Kidney capillary endothelial cell (primary cell): Measurements from ENCODE around the gene LIX1L.

ENCODE experiments used
- DNase-seq: peaks from one replicate; pipeline ENCODE4 v3.0.0-alpha.2; 2018; ENCODE audit warnings: low spot score

The LIX1L gene

DNA sequence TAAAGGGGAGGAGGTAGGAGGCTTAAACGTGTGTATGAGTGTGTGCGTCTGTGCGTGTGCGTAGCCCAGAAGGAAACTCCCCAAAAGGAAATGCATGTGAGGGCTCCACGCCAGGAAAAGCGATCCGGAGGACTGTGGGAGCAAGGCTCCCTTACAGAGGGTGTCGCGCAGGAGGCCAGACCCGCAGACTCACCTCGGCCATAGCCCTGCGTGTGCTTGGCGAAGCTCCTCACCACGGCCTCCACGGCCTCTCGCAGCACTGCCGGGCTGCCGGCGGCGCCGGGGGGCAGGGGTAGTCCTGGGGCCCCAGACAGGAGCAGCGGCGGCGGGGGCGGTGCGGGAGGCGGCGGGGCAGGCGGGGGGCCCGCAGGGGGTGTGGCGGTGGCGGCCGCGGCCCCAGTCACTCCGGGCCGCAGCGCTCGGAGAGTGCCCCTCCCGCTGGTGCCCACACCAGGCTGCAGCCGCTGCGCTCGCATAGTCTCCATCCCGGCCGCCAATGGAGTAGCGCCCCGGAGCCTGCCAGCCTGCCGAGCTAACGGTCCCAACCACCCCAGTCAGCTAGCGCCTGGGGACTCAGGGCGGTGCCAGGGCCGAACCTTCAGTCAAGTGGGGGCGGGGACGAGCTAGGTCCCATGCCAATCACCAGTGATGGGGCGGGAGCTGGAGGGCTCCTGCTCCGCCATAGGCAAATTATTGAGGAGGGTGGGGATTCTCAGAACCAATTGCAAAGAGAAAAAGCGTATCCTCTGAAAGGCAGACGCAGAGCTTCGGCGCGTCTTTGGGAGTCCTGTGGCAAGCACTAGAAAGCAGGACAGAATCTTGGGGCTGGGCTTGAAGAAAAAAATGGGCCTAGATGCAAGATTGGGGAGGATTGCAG lies at the start of gene LIX1L:
TSS of gene LIX1L (minus strand) at position 575 of the 877 bp plus-strand sequence. CDS start at position 485, 90 bp downstream.
- peak; percentile 95 for DNase-seq

DNA sequence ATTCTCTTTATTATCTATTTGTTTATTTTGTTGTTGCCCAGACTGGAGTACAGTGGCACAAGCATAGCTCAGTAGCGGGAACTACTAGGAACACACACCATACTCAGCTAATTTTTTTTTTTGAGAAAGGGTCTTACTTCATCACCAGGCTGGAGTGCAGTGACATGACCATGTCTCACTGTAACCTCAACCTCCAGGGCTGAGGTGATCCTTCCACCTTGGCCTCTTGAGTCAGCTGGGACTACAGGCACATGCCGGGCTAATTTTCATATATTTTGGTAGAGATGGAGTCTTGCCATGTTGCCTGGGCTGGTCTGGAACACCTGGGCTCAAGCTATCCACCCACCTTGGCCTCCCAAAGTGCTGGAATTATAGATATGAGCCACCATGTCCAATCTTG lies 43.9 kb upstream of the LIX1L start:
- DNase-seq, result no peak

DNA sequence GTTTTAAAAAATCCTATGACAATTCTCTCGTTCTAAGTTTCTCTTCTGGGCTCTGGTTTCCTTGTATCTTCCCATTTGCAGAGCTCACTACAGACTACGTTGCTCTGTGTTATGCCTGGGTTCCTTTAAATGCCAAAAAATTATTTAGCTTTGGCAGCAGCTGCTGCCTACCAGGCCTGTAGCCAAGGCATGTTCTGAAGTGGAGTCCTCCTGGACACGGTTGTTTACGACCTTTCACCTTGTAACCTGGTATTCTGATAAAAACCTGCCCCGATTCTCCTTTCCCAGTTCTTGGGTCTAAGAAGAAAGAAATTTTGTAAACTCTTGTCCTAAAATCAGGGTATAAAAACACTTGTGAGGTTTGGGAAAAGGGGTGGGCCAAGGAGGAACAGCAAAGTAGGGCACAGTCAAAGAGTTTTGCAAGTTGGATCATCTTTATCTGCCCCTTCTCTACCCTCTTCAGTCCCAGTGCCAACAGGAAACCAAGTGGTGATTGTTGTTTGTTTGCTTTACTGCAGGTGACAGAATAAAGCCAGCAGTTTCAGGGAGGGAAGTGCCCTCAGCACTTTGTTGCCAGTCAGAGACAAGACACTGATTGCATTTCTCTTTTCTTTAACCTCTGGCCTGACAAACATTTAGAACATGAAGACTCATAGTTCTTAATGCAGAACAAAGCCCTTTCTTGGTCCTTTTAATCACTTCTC lies 41.7 kb upstream of the LIX1L start:
- no peak for DNase-seq

DNA sequence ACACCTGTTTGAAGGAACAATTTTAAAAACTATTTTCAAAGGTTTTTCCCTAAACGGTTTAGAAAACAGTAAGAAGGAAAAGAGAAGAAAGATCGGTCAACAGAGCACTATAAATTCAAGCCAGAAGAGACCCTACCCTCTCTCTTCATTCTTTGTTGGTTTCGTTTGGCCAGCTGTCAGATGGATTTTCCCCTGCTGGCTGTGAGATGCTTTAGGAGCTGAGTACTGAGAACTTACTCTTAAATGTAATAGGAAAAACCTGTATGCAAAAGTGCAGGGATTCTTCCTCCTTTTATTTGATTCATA lies 39.9 kb upstream of the LIX1L start:
- DNase-seq, result no peak

DNA sequence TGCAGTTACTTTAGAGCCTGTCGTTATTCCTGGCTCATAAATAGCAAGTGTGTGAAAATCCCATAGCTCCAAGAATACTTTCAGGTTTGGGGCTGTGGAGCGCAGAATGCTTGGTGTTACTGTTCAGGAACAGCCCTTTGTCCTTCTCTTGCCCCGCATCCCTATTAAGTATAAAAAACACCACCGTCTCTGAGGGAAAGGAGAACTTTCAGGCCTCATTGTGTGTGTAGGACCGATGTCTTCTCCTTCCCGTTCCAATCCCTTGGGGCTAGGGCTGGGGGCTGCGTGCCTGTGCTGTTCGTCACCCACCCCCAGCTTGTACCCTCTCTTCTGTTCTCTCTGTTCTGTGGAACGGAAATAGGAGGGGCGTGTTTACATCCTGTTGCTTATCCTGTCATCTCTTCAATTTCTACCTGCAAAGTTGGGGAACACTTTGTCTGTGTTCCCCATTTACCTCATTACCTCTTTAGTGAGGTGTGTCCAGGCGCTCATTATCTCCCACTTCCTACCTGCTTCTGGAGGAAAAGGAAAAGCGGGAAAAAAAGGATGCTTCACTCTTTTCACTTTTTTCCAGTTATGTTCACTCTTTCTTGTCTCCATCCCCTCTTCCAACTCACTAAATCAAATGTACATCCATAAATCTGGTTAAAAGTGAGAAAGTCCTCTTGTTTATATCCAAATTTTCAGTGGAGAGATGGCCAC lies 39.4 kb upstream of the LIX1L start:
- no peak for DNase-seq

DNA sequence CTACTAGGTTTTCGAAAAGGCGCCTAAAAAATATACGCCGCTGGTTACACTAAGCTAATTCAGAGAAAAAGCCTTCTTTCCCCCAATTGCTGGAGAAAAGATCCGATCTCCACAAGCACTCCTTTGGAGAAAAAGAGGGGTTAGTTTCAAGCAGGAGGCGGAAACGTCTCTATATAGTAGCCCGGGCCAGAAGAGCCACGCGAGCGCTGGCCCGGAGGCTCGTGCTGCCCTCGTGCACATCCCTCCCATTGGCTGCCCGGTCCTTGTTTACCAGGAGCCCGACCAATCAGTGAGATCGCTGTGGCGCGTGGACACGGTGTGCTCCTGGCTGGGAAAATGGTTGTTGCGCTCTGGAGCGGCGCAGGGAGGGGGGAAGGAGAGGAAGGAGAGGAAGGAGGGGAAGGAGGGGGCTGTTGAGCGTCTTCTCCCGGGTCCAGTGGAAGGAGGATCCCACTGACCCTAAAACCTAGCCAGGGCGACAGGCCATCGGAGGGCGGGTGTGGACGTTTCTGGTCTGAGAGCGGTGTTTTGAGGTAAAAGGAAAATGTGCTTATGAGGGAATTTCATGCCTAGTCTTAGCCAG lies 38.7 kb upstream of the LIX1L start, which contains the start of gene TXNIP:
TSS of gene TXNIP (minus strand) at position 147 of the 583 bp plus-strand sequence. CDS start 313 bp downstream, outside the sequence.
- peak; percentile 94 for DNase-seq

DNA sequence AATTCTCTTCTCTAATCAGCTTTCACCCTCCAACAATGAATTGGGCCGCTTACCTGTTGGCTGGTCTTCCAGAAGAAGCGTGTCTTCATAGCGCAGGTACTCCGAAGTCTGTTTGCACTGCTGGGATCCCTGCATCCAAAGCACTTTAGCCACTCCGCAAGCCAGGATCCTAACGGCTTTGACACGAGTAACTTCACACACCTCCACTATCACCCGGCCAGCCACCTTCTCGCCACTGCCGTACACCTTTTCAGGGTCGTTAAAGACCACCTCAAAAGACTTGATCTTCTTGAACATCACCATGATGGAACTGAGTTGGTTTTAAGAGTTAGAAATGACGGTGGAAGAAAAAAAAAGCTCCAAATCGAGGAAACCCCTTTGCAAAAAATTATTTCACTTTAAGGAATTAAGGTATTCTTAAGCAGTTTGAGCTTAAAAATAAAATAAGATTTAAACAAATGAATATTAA lies 38.2 kb upstream of the LIX1L start:
- DNase-seq, result no peak

DNA sequence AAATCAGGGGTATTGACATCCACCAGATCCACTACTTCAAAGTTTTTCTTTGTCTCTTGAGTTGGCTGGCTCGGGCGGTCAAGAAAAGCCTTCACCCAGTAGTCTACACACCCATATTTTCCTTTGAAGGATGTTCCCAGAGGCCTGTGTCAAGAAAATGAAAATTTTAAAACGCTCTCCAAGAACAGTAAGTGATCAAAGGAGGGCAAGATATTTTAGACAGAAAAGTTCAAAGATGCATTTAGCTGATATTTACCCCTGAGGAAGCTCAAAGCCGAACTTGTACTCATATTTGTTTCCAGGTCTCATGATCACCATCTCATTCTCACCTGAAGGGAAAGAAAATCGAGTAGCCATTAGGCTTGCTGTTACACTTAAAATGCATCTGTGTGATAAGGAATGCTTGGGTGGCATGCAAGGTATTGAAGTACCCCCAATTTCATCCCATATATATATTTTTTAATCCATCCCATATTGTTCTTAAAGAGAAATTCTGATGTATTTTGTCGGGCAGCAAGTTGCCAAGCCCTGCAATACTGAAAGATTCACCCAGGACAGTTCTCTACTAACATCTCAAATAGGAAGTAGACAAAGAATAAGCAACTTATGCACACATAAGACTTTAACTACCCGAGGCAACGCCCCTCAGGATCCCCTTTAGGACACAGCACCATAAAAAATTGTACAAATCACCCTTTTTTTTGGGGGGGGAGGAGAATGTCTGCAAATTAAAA lies 37.5 kb upstream of the LIX1L start:
- DNase-seq, result no peak

DNA sequence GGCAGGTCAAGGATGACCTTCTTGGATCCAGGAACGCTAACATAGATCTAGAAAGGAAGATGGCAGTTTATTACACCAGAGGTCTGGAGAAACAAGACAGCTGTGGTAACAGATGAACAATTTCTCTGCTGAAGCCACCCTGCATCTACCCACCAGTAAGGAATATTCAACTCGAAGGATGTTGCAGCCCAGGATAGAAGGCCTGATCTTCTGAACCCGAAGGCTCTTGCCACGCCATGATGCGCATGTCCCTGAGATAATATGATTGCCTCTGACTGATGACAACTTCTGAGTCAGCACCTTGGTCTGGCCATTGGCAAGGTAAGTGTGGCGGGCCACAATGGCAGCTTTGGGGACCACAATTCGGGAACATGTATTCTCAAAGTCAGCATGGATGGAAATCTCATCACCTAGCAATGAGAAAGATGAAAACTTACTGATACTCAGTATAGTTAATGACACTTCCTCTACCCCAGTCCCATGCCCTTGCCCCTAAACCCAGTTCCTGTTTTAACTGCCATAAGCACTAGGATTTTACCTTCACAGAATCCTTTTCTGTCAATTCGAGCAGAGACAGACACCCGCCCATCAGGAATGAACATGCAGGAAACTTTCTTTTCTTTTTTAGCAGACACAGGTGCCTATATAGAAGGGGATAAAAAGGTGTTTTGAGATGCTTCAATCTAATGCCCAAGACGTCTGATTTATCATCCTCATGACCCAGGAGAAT lies 36.7 kb upstream of the LIX1L start:
- no peak for DNase-seq

DNA sequence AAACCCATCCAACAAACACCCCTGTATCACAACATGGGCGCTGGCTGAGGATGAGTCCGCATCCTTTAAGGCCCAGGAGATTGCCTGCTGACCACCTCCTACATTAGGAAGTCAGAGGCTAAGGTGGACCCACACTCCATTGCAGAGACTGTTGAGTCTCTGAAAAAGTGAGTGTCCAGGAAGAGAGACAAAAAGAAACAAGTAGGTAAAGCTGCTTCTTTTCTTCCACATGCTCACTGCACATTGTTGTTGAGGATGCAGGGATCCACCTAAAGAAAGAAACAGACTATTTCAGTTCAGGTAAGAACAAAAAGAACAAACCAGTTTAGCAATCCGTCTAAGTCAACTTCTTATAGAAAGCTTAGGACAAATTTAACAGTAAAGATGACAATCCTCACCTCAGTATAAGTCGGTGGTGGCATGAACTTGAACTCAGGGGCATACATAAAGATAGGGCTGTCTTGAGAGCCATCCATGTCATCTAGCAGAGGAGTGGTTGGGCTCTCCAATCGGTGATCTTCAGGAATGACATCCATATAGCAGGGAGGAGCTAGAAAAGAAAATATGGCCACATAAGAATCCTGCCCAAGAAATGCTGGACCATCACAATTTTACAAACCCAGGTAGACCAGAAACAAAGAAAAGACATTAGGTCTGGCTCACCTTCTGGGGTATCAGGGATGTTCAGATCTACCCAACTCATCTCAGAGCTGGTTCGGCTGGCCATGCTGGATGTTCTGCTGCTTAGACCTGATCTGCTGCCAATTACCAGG lies 36.0 kb upstream of the LIX1L start:
- no peak for DNase-seq

DNA sequence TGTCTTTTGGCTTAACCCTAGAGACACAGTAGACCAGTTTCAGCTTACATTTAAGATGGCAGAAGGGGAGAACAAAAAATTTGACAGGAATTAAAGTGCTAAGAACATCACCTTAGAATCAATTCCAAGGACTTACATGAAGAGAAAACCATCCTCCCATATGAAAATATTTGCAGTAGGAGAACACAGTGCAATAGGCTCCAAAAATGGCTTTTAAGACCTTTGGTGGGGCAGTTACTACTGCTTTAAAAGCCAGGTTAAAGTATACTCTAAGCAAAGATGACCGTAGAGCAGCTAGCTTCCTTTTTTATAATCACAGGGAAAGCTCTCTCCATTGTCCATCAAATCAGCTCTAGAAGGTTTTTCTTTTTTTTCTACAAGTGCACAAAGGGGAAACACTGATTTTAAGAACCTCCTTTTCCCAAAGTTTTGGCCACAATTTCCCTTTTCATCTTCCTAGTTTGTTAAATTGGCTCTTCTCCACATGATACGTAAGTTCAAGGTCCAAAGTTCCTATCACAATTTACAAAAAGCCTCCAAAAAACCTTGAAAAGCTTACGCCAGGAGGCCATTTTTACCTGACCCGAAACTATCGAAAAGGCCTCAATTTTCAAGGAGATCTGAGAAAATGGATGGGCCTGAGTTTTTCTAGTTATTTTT lies 35.3 kb upstream of the LIX1L start:
- no peak for DNase-seq

DNA sequence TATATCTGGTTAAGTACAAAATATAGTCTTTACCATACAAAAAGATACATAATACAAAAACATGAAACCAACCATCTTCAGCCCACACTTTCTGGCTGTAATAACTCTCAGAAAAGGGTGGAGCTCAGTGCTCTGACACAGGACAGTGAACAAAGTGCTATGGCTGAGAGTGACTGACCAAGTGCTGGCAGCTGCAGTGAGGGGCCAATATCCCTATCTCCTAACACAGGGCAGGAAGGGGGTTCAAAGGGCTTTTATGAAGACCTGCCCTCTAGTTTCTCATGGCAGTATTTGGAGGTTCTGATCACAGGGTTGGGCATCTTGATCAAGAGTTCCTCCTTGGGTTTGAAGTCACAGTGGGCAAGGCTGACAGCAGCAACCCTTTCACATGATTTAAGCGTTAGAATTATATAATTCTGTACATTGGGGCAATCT lies 34.7 kb upstream of the LIX1L start:
- no peak for DNase-seq

DNA sequence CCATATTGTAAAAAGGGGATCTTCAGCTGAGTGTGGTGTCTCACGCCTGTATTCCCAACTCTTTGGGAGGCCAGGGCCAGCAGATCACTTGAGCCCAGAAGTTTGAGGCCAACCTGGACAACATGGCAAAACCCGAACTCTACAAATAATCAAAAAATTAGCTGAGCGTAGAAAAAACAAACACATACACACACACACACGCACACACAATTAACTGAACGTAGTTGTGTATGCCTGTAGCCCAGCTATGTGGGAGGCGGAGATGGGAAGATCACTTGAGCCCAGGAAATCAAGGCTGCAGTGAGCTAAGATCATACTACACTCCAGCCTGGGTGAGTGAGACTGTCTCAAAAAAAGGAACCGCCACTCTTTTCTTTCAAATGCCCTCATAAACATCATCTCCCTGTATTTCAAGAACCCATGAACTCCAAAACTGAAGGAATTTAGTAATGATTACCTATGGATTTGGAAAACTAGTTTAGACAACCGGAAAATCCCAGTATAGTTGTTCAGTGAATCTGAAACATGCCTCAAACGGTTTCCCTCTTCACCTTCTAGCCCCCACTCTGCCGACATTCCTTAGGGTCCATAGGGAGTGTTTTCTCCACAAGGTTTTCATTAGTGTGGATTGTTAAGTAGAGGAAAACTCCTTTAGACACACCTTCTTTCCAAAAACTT lies 34.1 kb upstream of the LIX1L start:
- DNase-seq, result no peak

DNA sequence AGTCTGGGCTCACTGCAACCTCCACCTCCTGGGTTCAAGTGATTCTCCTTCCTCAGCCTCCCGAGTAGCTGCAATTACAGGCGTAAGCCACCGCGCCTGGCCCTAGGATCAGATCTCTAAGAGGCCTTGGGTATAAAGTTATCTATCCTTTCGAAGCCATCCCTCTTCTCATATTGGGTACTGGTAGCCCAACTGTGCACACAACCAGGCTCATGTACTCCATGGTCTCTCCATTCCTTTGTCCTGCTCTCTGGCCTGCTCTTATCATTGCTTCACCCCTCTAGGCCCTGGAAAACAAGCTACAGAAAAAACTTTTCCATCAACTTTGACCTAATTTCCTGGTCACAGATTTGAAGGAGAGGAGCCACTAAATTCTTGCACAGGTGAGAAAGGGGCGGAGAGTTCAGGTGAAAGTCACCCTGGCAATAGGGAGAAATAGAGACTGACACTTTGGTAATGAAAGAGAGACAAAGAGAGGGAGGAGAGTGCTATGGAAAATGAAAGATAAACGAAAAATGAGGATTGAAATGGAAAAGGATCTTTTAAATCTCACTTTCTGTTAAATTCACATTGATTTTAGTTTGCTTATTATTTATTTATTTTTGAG lies 32.5 kb upstream of the LIX1L start:
- DNase-seq, result no peak

DNA sequence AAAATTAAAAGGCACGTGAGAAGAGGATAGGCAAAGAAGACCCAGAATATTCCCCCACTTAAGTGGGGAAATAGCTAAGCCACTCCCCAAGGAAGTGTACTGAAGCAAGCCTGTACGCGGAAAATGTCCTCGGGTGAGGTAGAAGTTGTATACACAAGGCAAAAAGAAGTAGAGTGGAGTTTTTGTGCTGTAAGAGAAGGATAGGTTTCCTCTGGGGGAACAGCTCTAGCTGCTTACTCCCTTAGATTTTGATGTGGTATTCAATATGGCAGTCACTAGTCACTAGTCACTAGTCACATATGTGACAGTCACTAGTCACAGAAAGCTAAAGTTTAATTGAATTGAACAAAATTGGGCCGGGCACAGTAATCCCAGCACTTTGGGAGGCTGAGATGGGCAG lies 31.0 kb upstream of the LIX1L start:
- no peak for DNase-seq

DNA sequence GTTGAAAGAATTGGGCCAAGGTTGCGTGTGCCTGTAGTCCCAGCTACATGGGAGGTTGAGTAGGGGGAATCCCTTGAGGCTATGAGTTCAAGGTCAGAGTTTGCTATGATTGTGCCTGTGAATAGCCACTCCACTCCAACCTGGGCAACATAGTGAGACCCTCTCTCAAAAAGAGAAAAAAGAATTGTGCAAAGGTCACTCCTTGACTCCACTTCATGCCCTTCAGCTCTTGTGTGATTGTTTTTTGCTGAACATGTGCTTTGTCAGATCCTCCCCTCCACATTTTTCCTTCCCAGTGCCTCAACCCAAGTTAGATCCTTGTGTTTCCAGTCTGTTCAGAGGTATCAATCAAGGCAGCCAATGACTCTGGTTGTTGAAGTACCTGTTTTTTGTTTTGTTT lies 30.1 kb upstream of the LIX1L start:
- no peak for DNase-seq

DNA sequence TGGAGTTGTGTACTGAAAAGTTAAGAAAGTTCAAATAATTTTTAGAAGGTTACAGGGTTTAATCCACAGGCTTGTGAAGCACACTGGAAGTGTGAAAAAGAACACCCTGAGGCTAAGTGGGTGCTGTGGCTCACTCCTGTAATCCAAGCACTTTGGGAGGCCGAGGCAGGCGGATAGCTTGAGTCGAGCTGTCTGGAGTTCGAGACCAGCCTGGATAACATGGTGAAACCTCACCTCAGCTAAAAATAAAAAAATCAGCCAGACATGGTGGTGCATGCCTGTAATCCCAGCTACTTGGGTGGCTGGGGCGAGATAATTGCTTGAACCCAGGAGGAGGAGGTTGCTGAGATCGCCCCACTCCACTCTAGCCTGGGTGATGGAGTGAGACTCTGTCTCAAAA lies 28.7 kb upstream of the LIX1L start:
- DNase-seq, result no peak
